Astrocyte (in vitro differentiated cells and primary cell): ENCODE data around the gene RXYLT1.

Experiments
- CTCF ChIP-seq: IDR thresholded peaks from 2 replicates; pipeline ENCODE4 v1.5.1; 2011; ENCODE audit warnings: low read depth, mild to moderate bottlenecking, inconsistent platforms, low read length, moderate library complexity; ENCODE audit not compliant: insufficient read depth
- EZH2 ChIP-seq: IDR thresholded peaks from 2 replicates; pipeline ENCODE4 v1.6.1; 2012; ENCODE audit warnings: mild to moderate bottlenecking, low read length, inconsistent platforms; ENCODE audit not compliant: insufficient read depth

GRCh38 chr12:63753743-63754142 is 26.0 kb upstream of the RXYLT1 start:
- peak; percentile 16 for TF ChIP-seq CTCF
- no peak for TF ChIP-seq EZH2
